GM13976 (cell line): ENCODE results near the gene TTLL11.
A peak's percentile ranks its signal among the peaks of the same experiment; 100 is the strongest.

Experiments used
- DNase-seq: peaks from one replicate; pipeline ENCODE4 v3.0.0; 2012; ENCODE audit warnings: low spot score
- in situ Hi-C: fragments of 300-500 bp; cut with MboI; formaldehyde crosslinking; loops from one replicate; pipeline ENCODE4 v1.12.0; 2022; ENCODE audit warnings: low sequenced_read_pairs, mixed read lengths, inconsistent platforms; ENCODE audit not compliant: unreplicated experiment
- TF ChIP-seq, protein P1 (sequence below): IDR thresholded peaks from 2 replicates; pipeline ENCODE4 v1.5.1; 2012; ENCODE audit warnings: borderline replicate concordance, mild to moderate bottlenecking; ENCODE audit not compliant: insufficient read depth; ENCODE audit errors: extremely low read depth, missing control alignments, control extremely low read depth

Gene TTLL11

DNA sequence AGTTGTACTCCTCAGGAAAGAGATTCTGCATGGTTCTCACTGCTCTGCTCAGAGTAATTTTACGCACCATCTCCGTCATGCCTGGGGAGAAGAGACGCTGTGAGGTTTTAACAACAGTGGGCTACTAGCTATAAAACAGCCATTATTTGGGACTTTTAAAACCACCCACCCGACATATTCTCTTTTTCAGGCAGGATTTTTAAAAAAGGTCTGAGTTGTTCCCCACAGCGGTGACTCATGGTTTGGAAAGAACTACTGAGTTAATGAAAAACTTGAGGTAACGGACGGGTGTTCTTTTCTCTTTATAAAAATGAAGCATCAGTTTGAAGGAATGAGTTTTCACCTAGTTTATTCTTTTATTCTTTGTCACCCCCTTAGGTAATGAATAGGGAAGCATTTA is 61.3 kb downstream of the TTLL11 start:
- in situ Hi-C loops = no loop called here

DNA sequence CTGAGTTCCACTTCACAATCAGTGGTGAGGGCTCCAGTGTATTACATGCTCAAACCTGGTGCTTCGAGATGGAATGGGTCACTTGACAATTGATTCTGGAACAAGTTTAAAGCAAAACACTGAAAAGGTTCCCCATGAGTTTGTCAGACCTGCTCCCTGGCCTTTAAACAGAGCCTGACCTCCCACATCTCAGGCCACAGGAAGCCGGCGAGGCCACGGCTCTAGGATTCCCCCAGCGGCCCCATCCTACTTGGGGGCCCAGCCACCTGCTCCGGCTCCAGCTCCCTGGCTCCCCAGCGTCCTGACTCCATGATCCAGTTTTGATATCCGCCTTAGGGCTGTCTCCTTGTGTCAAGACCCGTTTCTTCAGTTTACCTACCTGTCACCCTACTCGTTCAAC is 62.0 kb downstream of the TTLL11 start:
- in situ Hi-C loops = no loop called here
- TF ChIP-seq, protein P1, sequence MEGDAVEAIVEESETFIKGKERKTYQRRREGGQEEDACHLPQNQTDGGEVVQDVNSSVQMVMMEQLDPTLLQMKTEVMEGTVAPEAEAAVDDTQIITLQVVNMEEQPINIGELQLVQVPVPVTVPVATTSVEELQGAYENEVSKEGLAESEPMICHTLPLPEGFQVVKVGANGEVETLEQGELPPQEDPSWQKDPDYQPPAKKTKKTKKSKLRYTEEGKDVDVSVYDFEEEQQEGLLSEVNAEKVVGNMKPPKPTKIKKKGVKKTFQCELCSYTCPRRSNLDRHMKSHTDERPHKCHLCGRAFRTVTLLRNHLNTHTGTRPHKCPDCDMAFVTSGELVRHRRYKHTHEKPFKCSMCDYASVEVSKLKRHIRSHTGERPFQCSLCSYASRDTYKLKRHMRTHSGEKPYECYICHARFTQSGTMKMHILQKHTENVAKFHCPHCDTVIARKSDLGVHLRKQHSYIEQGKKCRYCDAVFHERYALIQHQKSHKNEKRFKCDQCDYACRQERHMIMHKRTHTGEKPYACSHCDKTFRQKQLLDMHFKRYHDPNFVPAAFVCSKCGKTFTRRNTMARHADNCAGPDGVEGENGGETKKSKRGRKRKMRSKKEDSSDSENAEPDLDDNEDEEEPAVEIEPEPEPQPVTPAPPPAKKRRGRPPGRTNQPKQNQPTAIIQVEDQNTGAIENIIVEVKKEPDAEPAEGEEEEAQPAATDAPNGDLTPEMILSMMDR = no peak
- DNase-seq = no peak

More for the DNA sequence above, 61.3 kb downstream of the TTLL11 start:
- TF ChIP-seq, protein P1 = no peak
- DNase-seq = no peak

DNA sequence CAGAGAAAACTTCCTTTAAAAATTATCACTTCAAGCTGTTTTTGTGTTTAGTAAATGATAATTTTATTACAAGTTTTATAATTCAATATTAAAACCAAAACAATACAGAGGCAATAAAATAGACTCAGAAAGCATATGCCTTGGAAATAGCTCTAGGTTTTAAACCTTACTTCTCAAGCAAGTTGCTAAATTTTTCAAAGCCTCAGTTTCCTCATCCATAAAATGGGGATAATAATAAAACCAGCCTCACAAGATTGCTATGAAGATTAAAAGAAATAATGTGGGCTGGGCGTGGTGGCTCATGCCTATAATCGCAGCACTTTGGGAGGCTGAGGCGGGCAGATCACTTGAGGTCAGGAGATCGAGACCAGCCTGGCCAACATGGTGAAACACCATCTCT is 62.8 kb downstream of the TTLL11 start:
- TF ChIP-seq, protein P1 = no peak
- no peak for DNase-seq
- in situ Hi-C loops = no loop called here

DNA sequence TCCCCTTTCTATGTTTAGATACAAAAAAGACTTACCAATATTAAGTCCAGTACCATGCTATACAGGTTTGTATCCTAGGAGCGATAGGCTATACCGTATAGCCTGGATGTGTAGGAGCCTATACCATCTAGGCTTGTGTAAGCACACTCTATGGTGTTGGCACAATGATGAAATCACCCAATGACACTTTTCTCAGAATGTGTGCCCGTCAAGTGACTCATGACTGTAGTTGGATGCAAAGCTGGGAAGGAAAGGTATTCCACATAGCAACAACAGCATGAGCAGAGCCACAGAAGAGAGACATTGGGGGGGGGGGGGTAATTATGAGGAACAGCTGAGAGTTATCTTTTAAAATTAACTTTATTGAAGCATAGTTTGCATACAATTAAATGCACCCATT is 63.2 kb downstream of the TTLL11 start:
- in situ Hi-C loops = no loop called here
- TF ChIP-seq, protein P1 = no peak
- no peak for DNase-seq

DNA sequence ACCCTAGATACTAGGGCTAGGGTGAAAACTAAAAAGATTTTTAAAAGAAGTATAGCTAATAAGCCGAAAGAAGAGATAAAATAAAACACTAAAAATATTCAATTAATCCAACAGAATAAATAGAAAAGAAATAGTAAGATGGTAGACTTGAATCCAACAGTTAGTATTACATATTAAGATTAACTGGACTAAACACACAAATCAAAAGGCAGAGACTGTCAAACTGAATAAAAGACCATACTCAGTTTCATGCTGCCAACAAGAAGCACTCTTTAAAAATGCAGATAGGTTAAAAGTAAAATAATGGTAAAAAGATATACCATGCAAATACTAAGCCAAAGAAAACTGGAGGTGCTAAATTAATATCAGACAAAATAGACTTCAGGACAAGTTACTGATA is 65.0 kb downstream of the TTLL11 start:
- DNase-seq = no peak
- TF ChIP-seq, protein P1 = no peak
- in situ Hi-C loops = no loop called here

DNA sequence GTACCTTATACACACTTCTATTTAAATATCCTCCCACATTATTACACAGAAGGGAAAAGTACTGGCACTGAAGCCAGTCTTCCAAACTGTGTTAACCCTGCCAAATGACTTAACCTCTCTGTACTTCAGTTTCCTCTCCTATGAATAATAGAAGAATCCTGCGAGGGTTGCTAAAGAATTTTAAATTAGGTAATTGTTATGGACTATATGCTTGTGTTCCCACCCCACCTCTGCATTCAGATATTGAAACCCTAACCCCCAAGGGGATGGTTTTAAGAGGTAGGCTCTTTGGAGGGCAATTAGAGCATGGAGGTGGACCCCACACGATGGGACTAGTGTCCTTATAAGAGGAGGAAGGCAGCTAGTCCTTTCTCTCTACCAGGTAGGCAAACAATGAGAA is 72.7 kb downstream of the TTLL11 start:
- in situ Hi-C loops = no loop called here
- TF ChIP-seq, protein P1 = no peak
- no peak for DNase-seq

DNA sequence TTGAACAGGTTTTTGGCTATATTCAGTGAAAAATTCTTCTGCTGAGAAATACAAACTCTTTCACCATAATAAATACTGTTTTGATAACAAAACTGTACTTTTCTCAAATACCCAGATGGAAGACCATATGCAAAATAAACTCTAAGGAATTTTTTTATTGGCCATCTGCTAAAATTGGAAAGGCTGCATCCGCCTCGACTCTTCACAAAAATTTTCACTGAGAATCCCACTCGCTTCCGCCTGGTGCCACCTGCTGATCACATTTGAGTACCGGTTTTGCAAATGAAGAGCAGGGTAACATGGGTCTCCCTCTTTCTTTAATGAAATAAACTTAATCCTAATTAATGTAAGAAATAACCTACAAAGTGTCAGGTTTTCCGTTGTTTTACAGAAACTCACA is 76.4 kb downstream of the TTLL11 start:
- in situ Hi-C loops = no loop called here
- no peak for DNase-seq

More for the DNA sequence above, 76.4 kb downstream of the TTLL11 start:
- TF ChIP-seq, protein P1 = peak; percentile 2
